H4 (cell line): ENCODE data around the gene NEXMIF. TPM values are rescaled to one million over a fixed set of nuclear protein-coding genes. Genes with fewer than 3 reads are reported as not detected.
"Not testable (repeated sequence)": the region's sequence is repeated elsewhere in the genome, so short reads cannot be mapped to it uniquely, and the experiment has no call there.

Experiments
- DNase-seq: peaks from one replicate; pipeline ENCODE4 v3.0.0-alpha.2; 2015; ENCODE audit warnings: low spot score
- total RNA-seq: library from RNA; depleted of rRNA; stranded (reverse); fragments of >200 nt; shearing (Covaris generic); gene quantifications from 2 replicates; pipeline ENCODE4 v1.2.3, GENCODE V29; 2014; rRNA removed

Gene NEXMIF
- total RNA-seq, 1 experiment from 2014 or later = not detected

GRCh38 chrX:74797338-74797887, 127.8 kb downstream of the NEXMIF start:
- DNase-seq = no peak

- no peak for DNase-seq
These were observed 136.6 kb downstream of the NEXMIF start for GRCh38 chrX:74788545-74789086.

GRCh38 chrX:74784629-74785028, 140.6 kb downstream of the NEXMIF start:
- no peak for DNase-seq

GRCh38 chrX:74781507-74782034, 143.7 kb downstream of the NEXMIF start:
- no peak for DNase-seq

GRCh38 chrX:74779175-74779574, 146.1 kb downstream of the NEXMIF start:
- DNase-seq = no peak

- DNase-seq = no peak
These were observed 150.3 kb downstream of the NEXMIF start for GRCh38 chrX:74774988-74775387.

GRCh38 chrX:74736450-74736849, 188.8 kb downstream of the NEXMIF start:
- DNase-seq = no peak

- DNase-seq = no peak
These were observed 220.0 kb downstream of the NEXMIF start for GRCh38 chrX:74705269-74705668.

GRCh38 chrX:74701343-74701742, 223.9 kb downstream of the NEXMIF start:
- not testable (repeated sequence) for DNase-seq

GRCh38 chrX:74684466-74684865, 240.8 kb downstream of the NEXMIF start:
- no peak for DNase-seq

Other genes with a start within 250 kb of the NEXMIF start
- 26.0 and 37.9 TPM in 2 replicates for gene ABCB7, start 230.8 kb upstream of the NEXMIF start, total RNA-seq